HepG2 (cell line): ENCODE results near the gene CHD2. TPM values are rescaled to one million over a fixed set of nuclear protein-coding genes. Genes with fewer than 3 reads are reported as not detected.

Source experiments
- ATAC-seq: fragments of 200-7000 bp; cut with Tn5 transposase; 3 replicates; pipeline ENCODE4 v1.9.1; 2020; ENCODE audit warnings: mild to moderate bottlenecking, moderate library complexity
- BruUV-seq: library from RNA; stranded (reverse); fragments of 400-500 nt; replicated peaks from 2 replicates; lab custom pipeline; 2021; lab: Mats Ljungman, UMichigan
- CTCF ChIA-PET: fragments of 300-600 bp; formaldehyde crosslinking; extraction: SDS; loops from one replicate; lab custom pipeline; 2021; ENCODE audit warnings: low total read pairs, inconsistent platforms, low intra/inter-chr PET ratio; lab: Yijun Ruan, JAX
- POLR2A ChIA-PET: fragments of 350-600 bp; sonication (Branson Sonifier 250); formaldehyde crosslinking; loops from one replicate; lab custom pipeline; 2020; ENCODE audit warnings: antibody characterized with exemption, inconsistent platforms; lab: Yijun Ruan, JAX
- DNase-seq: peaks from one replicate; pipeline ENCODE4 v3.0.0-alpha.2; 2015; ENCODE audit warnings: low spot score
- FAIRE-seq: peaks from 3 replicates; lab custom pipeline; 2011; peaks lifted over from hg19 to GRCh38; lab: Jason Lieb, UNC
- H2AFZ ChIP-seq: one replicate; pipeline ENCODE4 v1.6.1; 2011; ENCODE audit warnings: low read length, inconsistent platforms
- H3K27ac ChIP-seq: fragments of 300-600 bp; 3 replicates; pipeline ENCODE4 v1.8.0; 2011; ENCODE audit warnings: mixed run types, mild to moderate bottlenecking, mixed read lengths, low read length, inconsistent platforms; ENCODE audit not compliant: insufficient read depth; ENCODE audit errors: extremely low read length
- H3K27me3 ChIP-seq, 2 experiments: fragments of 200-600 bp in 1 of 2; 2 replicates in 1 of 2; 3 replicates in 1 of 2; pipeline versions ENCODE4 v1.6.0 to v1.8.0; 2011; ENCODE audit warnings: low read length in 2 of 2, mild to moderate bottlenecking in 2 of 2, moderate library complexity in 2 of 2, inconsistent platforms in 1 of 2; ENCODE audit not compliant: insufficient read depth in 2 of 2, control insufficient read depth in 1 of 2
- H3K36me3 ChIP-seq, 2 experiments: fragments of 200-600 bp in 1 of 2; replicated peaks in 1 of 2; 2 replicates in 1 of 2; 3 replicates in 1 of 2; pipeline versions ENCODE4 v1.5.1 to v1.8.0; 2011; ENCODE audit warnings: low read length in 2 of 2, inconsistent platforms in 1 of 2; ENCODE audit not compliant: insufficient read depth in 2 of 2, control insufficient read depth in 1 of 2
- H3K4me1 ChIP-seq: 2 replicates; pipeline ENCODE4 v1.5.1; 2012; ENCODE audit warnings: low read length, inconsistent platforms; ENCODE audit not compliant: insufficient read depth
- H3K4me2 ChIP-seq: 2 replicates; pipeline ENCODE4 v1.6.0; 2011; ENCODE audit warnings: low read depth, low read length, inconsistent platforms
- H3K4me3 ChIP-seq, 3 experiments: fragments of 200-600 bp in 1 of 3; sonication (generic), shearing (Covaris generic) in 1 of 3; replicated peaks in 1 of 3; 2 replicates each; pipeline ENCODE4 v1.5.1; 2011 to 2016; ENCODE audit warnings: low read length in 3 of 3, inconsistent platforms in 2 of 3, low read depth in 2 of 3, mild to moderate bottlenecking in 2 of 3, control low read depth in 1 of 3, mixed read lengths in 1 of 3; ENCODE audit not compliant: insufficient read depth in 1 of 3
- H3K79me2 ChIP-seq: one replicate; pipeline ENCODE4 v1.6.1; 2011; ENCODE audit warnings: low read length, inconsistent platforms; ENCODE audit not compliant: insufficient read depth
- H3K9ac ChIP-seq: 2 replicates; pipeline ENCODE4 v1.6.0; 2011; ENCODE audit warnings: mild to moderate bottlenecking, low read depth, low read length, inconsistent platforms; ENCODE audit not compliant: insufficient read depth
- H3K9me3 ChIP-seq: 2 replicates; pipeline ENCODE4 v1.5.1; 2012; ENCODE audit warnings: mild to moderate bottlenecking, low read length
- H4K20me1 ChIP-seq: 2 replicates; pipeline ENCODE4 v1.6.0; 2011; ENCODE audit warnings: inconsistent platforms, mild to moderate bottlenecking, low read length, moderate library complexity; ENCODE audit not compliant: insufficient read depth
- BATF2 ChIP-seq: sonication (generic); formaldehyde crosslinking; IDR thresholded peaks from 2 replicates; pipeline ENCODE4 v1.8.0; 2022; ENCODE audit warnings: mild to moderate bottlenecking, missing genetic modification reagents, moderate library complexity
- ELF1 ChIP-seq: sonication (generic); formaldehyde crosslinking; IDR thresholded peaks from 2 replicates; pipeline ENCODE4 v1.4.0; 2020; ENCODE audit warnings: missing genetic modification reagents
- IRX3 ChIP-seq: sonication (generic); formaldehyde crosslinking; IDR thresholded peaks from 2 replicates; pipeline ENCODE4 v1.8.1; 2023; ENCODE audit warnings: mild to moderate bottlenecking, low read depth, missing genetic modification reagents, borderline replicate concordance
- MIXL1 ChIP-seq: IDR thresholded peaks from 2 replicates; pipeline ENCODE4 v1.6.1; 2016
- NONO ChIP-seq, 2 experiments: fragments of 450-650 bp in 1 of 2; sonication (generic) in 1 of 2; formaldehyde crosslinking in 1 of 2; IDR thresholded peaks in 1 of 2; conservative IDR thresholded peaks in 1 of 2; 2 replicates each; pipeline versions ENCODE4 v1.6.1 to v1.8.0; 2017 to 2022; ENCODE audit warnings: mild to moderate bottlenecking in 1 of 2, missing genetic modification reagents in 1 of 2, moderate library complexity in 1 of 2
- PHF21A ChIP-seq: sonication (generic); formaldehyde crosslinking; IDR thresholded peaks from 2 replicates; pipeline ENCODE4 v1.5.0; 2020; ENCODE audit warnings: mild to moderate bottlenecking, missing genetic modification reagents
- RARG ChIP-seq: sonication (generic); formaldehyde crosslinking; IDR thresholded peaks from 2 replicates; pipeline ENCODE4 v1.4.0; 2020; ENCODE audit warnings: low read depth, mild to moderate bottlenecking, missing genetic modification reagents
- SALL1 ChIP-seq: sonication (generic); formaldehyde crosslinking; IDR thresholded peaks from 2 replicates; pipeline ENCODE4 v1.8.0; 2022; ENCODE audit warnings: mild to moderate bottlenecking, missing genetic modification reagents
- SALL2 ChIP-seq: sonication (generic); formaldehyde crosslinking; IDR thresholded peaks from 2 replicates; pipeline ENCODE4 v1.8.1; 2023; ENCODE audit warnings: mild to moderate bottlenecking, missing genetic modification reagents, inconsistent platforms
- STAT6 ChIP-seq: sonication (generic); formaldehyde crosslinking; IDR thresholded peaks from 2 replicates; pipeline ENCODE4 v1.4.0; 2020; ENCODE audit warnings: missing genetic modification reagents, mild to moderate bottlenecking, borderline replicate concordance
- TP53 ChIP-seq: sonication (generic); formaldehyde crosslinking; conservative IDR thresholded peaks from 2 replicates; pipeline ENCODE4 v1.4.0; 2020; ENCODE audit warnings: missing genetic modification reagents
- ZBTB7B ChIP-seq: sonication (generic); formaldehyde crosslinking; IDR thresholded peaks from 2 replicates; pipeline ENCODE4 v1.4.0; 2020; ENCODE audit warnings: missing genetic modification reagents
- ZNF574 ChIP-seq: sonication (generic); formaldehyde crosslinking; IDR thresholded peaks from 2 replicates; pipeline ENCODE4 v1.4.0; 2020; ENCODE audit warnings: missing genetic modification reagents
- ZNF703 ChIP-seq: sonication (generic); formaldehyde crosslinking; IDR thresholded peaks from 2 replicates; pipeline ENCODE4 v1.5.1; 2020; ENCODE audit warnings: missing genetic modification reagents, mild to moderate bottlenecking, moderate library complexity, borderline replicate concordance
- ZNF883 ChIP-seq: sonication (generic); formaldehyde crosslinking; IDR thresholded peaks from 2 replicates; pipeline ENCODE4 v1.5.1; 2020; ENCODE audit warnings: mild to moderate bottlenecking, missing genetic modification reagents; ENCODE audit errors: not compliant biosample characterization
- WGBS: methylation state at CpG from one replicate; pipeline ENCODE4 v1.1.6; 2017; ENCODE audit warnings: low lambda C conversion rate; 5-methylcytosine and 5-hydroxymethylcytosine counted together
- in situ Hi-C: cut with HindIII; loops from 2 replicates; pipeline ENCODE4 v1.10.0; 2017; ENCODE audit warnings: low pct_unique_long_range_greater_than_20kb; ENCODE audit not compliant: extremely low pct_ligation_motif_present
- intact Hi-C: fragments of 100-400 bp; cut with micrococcal nuclease; formaldehyde crosslinking; loops from one replicate; pipeline ENCODE4 v1.10.0; 2022; ENCODE audit not compliant: unreplicated experiment
- polyA plus RNA-seq, 8 experiments: library from polyadenylated mRNA; depleted of rRNA in 3 of 8; stranded (reverse) in 7 of 8; unstranded in 1 of 8; fragments of >200 nt; fragmentation: Illumina TruSeq in 4 of 8; extraction: Trizol in 4 of 8; gene quantifications; 2 replicates each; pipeline versions ENCODE4 v1.2.1 to v1.2.3, GENCODE V29; 2011 to 2016; ENCODE audit warnings: low read depth in 4 of 8, missing spikeins in 1 of 8, mixed read lengths in 1 of 8; ENCODE audit not compliant: insufficient read depth in 1 of 8
- total RNA-seq, 5 experiments: library from RNA; depleted of rRNA; stranded (reverse); fragments of >200 nt; fragmentation: Illumina TruSeq; extraction: Trizol; gene quantifications; 2 replicates each; pipeline ENCODE4 v1.2.3, GENCODE V29; 2016; ENCODE audit warnings: low read depth in 1 of 5
- TF ChIP-seq, protein P1 (sequence below): IDR thresholded peaks from 2 replicates; pipeline ENCODE4 v1.6.1; 2012; ENCODE audit warnings: inconsistent platforms

The CHD2 gene
- total and polyA plus RNA-seq, 2 of the 13 experiments (the other 11 are each of a cell fraction or from before 2014, with no cell fraction given): 54.0 to 54.1 TPM

DNA sequence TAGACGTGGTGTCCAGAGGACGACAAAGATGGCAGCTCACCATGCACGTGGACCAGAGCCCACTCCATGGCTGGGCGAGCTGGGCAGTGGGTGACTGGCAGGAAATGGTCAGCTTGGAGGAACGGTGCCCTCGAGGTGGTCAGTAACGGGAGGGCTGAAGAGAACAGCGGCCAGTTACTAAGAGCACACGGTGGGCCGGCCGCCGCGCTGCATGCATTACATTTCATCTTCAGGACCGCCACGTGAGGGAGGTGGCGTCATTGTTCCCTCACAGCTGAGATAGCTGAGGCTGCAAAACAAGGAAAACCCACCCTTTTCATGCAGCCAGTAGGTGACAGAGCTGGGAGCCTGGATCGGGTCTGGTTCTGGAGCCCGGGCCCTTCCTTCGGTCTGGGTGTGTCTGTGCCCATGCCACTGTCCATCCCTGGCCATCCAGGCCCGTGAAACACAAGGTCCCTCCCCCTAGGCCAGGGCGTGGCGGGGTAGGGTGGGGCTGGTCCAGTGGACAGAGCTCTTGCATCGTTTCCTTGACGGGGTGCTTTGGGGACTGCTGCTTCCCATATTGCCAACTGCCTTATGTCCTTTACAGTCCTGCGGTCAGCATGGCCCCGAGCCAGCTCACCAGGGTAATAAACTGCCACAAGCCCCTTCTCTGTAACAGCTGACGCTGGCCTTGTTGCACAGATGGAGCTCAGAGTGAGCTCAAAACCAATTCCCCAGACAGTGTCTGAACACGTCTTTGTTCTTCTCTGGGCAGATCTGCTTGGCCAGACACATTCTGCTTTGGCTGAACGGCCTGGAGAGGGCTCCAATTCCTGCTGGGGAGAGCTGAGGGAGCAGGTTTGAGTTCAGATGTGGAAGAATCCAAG, 137.1 kb downstream of the CHD2 start:
- in situ Hi-C loops (no loop called here), intact Hi-C loops (no loop called here)
- no peaks in the 10 kb centered on the region for H3K36me3 ChIP-seq
- no peaks in the 10 kb centered on the region for H3K9me3 ChIP-seq
- H3K4me1 ChIP-seq: peaks cover 8% of the 10 kb centered on the region
- H4K20me1 ChIP-seq: no peaks in the 10 kb centered on the region
- no peak for ATAC-seq
- 79% methylated on average over 26 of the region's 29 CpGs for WGBS
- CTCF ChIA-PET: no interaction called here
- H3K79me2 ChIP-seq: no peaks in the 10 kb centered on the region
- 0 out of 5 replicates have a peak, but pooled peaks cover 0 to 4% of the 10 kb centered on the region in 2 experiments for H3K27me3 ChIP-seq
- BruUV-seq: no TSS peak
- no peak for DNase-seq
- no peak overlapping the region for H3K4me2 ChIP-seq
- POLR2A ChIA-PET: no interaction called here
- no peak overlapping the region for H3K9ac ChIP-seq
- H3K4me3 ChIP-seq: no peak overlapping the region
- no peak overlapping the region for H2AFZ ChIP-seq
- no peak for FAIRE-seq
- H3K27ac ChIP-seq: no peak overlapping the region
- no peak for TF ChIP-seq PHF21A (CRISPR knock-in tag)
- no peak for TF ChIP-seq ZNF574
- TF ChIP-seq MIXL1: no peak
- TF ChIP-seq SALL2 (CRISPR knock-in tag): no peak
- no peak for TF ChIP-seq IRX3 (CRISPR knock-in tag)
- no peak for TF ChIP-seq TP53 (CRISPR knock-in tag)
- no peak for TF ChIP-seq ZBTB7B (CRISPR knock-in tag)
- TF ChIP-seq, protein P1, sequence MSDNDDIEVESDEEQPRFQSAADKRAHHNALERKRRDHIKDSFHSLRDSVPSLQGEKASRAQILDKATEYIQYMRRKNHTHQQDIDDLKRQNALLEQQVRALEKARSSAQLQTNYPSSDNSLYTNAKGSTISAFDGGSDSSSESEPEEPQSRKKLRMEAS: no peak
- TF ChIP-seq BATF2 (CRISPR knock-in tag): no peak
- TF ChIP-seq ELF1 (CRISPR knock-in tag): no peak
- no peak for TF ChIP-seq SALL1 (CRISPR knock-in tag)
- no peak for TF ChIP-seq RARG (CRISPR knock-in tag)
- no peak for TF ChIP-seq NONO (IDR thresholded peaks at IDR 0.05)
- no peak for TF ChIP-seq NONO (CRISPR knock-in tag; conservative IDR thresholded peaks at IDR 0.05)
- no peak for TF ChIP-seq STAT6 (CRISPR knock-in tag)
- TF ChIP-seq ZNF703 (CRISPR knock-in tag): no peak
- no peak for TF ChIP-seq ZNF883 (CRISPR knock-in tag)
